Endothelial cell of umbilical vein (primary cell): ENCODE data around the gene MAP4K1. TPM values are rescaled to one million over a fixed set of nuclear protein-coding genes. Genes with fewer than 3 reads are reported as not detected.

Experiments
- BruUV-seq: library from RNA; stranded (reverse); fragments of 400-500 nt; replicated peaks from 2 replicates; lab custom pipeline; 2021; lab: Mats Ljungman, UMichigan
- CTCF ChIA-PET: fragments of 300-600, 350-600 bp; sonication (Branson Sonifier 250); formaldehyde crosslinking; loops from one replicate; lab custom pipeline; 2021; ENCODE audit warnings: antibody characterized with exemption, inconsistent platforms; lab: Charles Lee
- POLR2A ChIA-PET: fragments of 300-600, 350-600 bp; sonication (Branson Sonifier 250); formaldehyde crosslinking; loops from one replicate; lab custom pipeline; 2021; ENCODE audit warnings: antibody characterized with exemption, inconsistent platforms; lab: Charles Lee
- DNase-seq: peaks from one replicate; pipeline ENCODE4 v3.0.0-alpha.2; 2011; ENCODE audit warnings: low read depth, low spot score
- FAIRE-seq: peaks from 2 replicates; lab custom pipeline; 2011; peaks lifted over from hg19 to GRCh38; lab: Jason Lieb, UNC
- H2AFZ ChIP-seq: 2 replicates; pipeline ENCODE4 v1.6.0; 2012; ENCODE audit warnings: low read depth, low read length, control low read depth, inconsistent platforms
- H3K27ac ChIP-seq: 2 replicates; pipeline ENCODE4 v1.5.1; 2011; ENCODE audit warnings: low read depth, mild to moderate bottlenecking, control low read depth, low read length, moderate library complexity; ENCODE audit not compliant: insufficient read depth
- H3K27me3 ChIP-seq, 2 experiments: 2 replicates each; pipeline versions ENCODE4 v1.6.0 to v1.6.1; 2011; ENCODE audit warnings: low read length in 2 of 2, mixed read lengths in 1 of 2; ENCODE audit not compliant: control insufficient read depth in 2 of 2, insufficient read depth in 2 of 2
- H3K36me3 ChIP-seq, 2 experiments: 2 replicates in 1 of 2; 3 replicates in 1 of 2; pipeline ENCODE4 v1.5.1; 2011; ENCODE audit warnings: low read length in 2 of 2, mild to moderate bottlenecking in 1 of 2, moderate library complexity in 1 of 2; ENCODE audit not compliant: control insufficient read depth in 2 of 2, insufficient read depth in 2 of 2; ENCODE audit errors: extremely low read depth in 1 of 2
- H3K4me1 ChIP-seq: 3 replicates; pipeline ENCODE4 v1.5.1; 2011; ENCODE audit warnings: mild to moderate bottlenecking, low read length; ENCODE audit not compliant: control insufficient read depth, insufficient read depth; ENCODE audit errors: extremely low read depth
- H3K4me2 ChIP-seq: 2 replicates; pipeline ENCODE4 v1.6.1; 2011; ENCODE audit warnings: low read length, control low read depth, mixed read lengths; ENCODE audit not compliant: insufficient read depth
- H3K4me3 ChIP-seq, 3 experiments: fragments of 200-600 bp in 1 of 3; sonication (generic), shearing (Covaris generic) in 1 of 3; replicated peaks in 1 of 3; 2 replicates each; pipeline ENCODE4 v1.5.1; 2011 to 2016; ENCODE audit warnings: control low read depth in 3 of 3, low read length in 3 of 3, mild to moderate bottlenecking in 2 of 3, inconsistent platforms in 1 of 3, low read depth in 1 of 3, moderate library complexity in 1 of 3; ENCODE audit not compliant: insufficient read depth in 1 of 3
- H3K79me2 ChIP-seq: 2 replicates; pipeline ENCODE4 v1.6.0; 2012; ENCODE audit warnings: low read length, inconsistent platforms; ENCODE audit not compliant: control insufficient read depth, insufficient read depth
- H3K9ac ChIP-seq: replicated peaks from 2 replicates; pipeline ENCODE3; 2011; ENCODE audit warnings: low read length, control low read depth; ENCODE audit not compliant: insufficient read depth; ENCODE audit errors: extremely low read depth
- H3K9me1 ChIP-seq: replicated peaks from 3 replicates; pipeline ENCODE4 v1.6.0; 2011; ENCODE audit warnings: mild to moderate bottlenecking, low read length; ENCODE audit not compliant: control insufficient read depth, insufficient read depth; ENCODE audit errors: extremely low read depth
- H3K9me3 ChIP-seq: replicated peaks from 2 replicates; pipeline ENCODE4 v1.5.1; 2012; ENCODE audit warnings: low read length, inconsistent platforms; ENCODE audit not compliant: control insufficient read depth, insufficient read depth
- H4K20me1 ChIP-seq: replicated peaks from 2 replicates; pipeline ENCODE3; 2011; ENCODE audit warnings: mild to moderate bottlenecking, low read length; ENCODE audit not compliant: control insufficient read depth, insufficient read depth; ENCODE audit errors: extremely low read depth
- EZH2 ChIP-seq: IDR thresholded peaks from 2 replicates; pipeline ENCODE4 v1.6.1; 2012; ENCODE audit warnings: borderline replicate concordance, low read depth, mild to moderate bottlenecking, moderate library complexity, low read length, inconsistent platforms; ENCODE audit not compliant: severe bottlenecking
- FOS ChIP-seq: IDR thresholded peaks from 2 replicates; pipeline ENCODE4 v1.6.1; 2011; ENCODE audit warnings: mild to moderate bottlenecking, low read length, moderate library complexity, borderline replicate concordance; ENCODE audit not compliant: insufficient read depth
- JUN ChIP-seq: IDR thresholded peaks from 2 replicates; pipeline ENCODE4 v1.6.1; 2011; ENCODE audit warnings: borderline replicate concordance, low read depth; ENCODE audit not compliant: insufficient read length, insufficient read depth
- MYC ChIP-seq: IDR thresholded peaks from one replicate; pipeline ENCODE4 v1.6.1; 2011; ENCODE audit warnings: mild to moderate bottlenecking, low read depth, low read length
- POLR2A ChIP-seq: IDR thresholded peaks from 2 replicates; pipeline ENCODE4 v1.6.1; 2012; ENCODE audit warnings: low read depth, mild to moderate bottlenecking, control low read depth, low read length
- dilution Hi-C: fragments of 300-500 bp; cut with MboI; formaldehyde crosslinking; loops from one replicate; pipeline ENCODE4 v1.15.0; 2019; ENCODE audit warnings: low sequenced_read_pairs; ENCODE audit not compliant: extremely low pct_ligation_motif_present
- intact Hi-C: fragments of 100-400 bp; cut with micrococcal nuclease; formaldehyde crosslinking; loops from one replicate; pipeline ENCODE4 v1.10.0; 2022
- polyA plus RNA-seq, 4 experiments: library from polyadenylated mRNA; depleted of rRNA in 3 of 4; stranded (reverse) in 3 of 4; unstranded in 1 of 4; fragments of >200 nt; gene quantifications; 2 replicates each; pipeline versions ENCODE4 v1.2.1 to v1.2.3, GENCODE V29; 2011 to 2012; ENCODE audit warnings: missing spikeins in 1 of 4
- total RNA-seq: library from RNA; stranded (reverse); gene quantifications from 2 replicates; pipeline ENCODE4 v1.2.3, GENCODE V29; 2021
- TF ChIP-seq, protein P1 (sequence below), 2 donors: IDR thresholded peaks; 1 replicate in 1 of 2; 2 replicates in 1 of 2; pipeline ENCODE4 v1.5.1; 2011; ENCODE audit warnings: low read length in 2 of 2, mild to moderate bottlenecking in 2 of 2, moderate library complexity in 2 of 2, control low read depth in 1 of 2, inconsistent platforms in 1 of 2, low read depth in 1 of 2; ENCODE audit not compliant: insufficient read depth in 1 of 2; ENCODE audit errors: extremely low read depth in 1 of 2
- TF ChIP-seq, protein P2 (sequence below): IDR thresholded peaks from 2 replicates; pipeline ENCODE4 v1.6.1; 2011; ENCODE audit not compliant: insufficient read depth, insufficient read length

Gene MAP4K1
- total and polyA plus RNA-seq, 2 donors (not counting 3 experiments of a cell fraction or from before 2014, with no cell fraction given), result 0.12 to 1.6 TPM

DNA sequence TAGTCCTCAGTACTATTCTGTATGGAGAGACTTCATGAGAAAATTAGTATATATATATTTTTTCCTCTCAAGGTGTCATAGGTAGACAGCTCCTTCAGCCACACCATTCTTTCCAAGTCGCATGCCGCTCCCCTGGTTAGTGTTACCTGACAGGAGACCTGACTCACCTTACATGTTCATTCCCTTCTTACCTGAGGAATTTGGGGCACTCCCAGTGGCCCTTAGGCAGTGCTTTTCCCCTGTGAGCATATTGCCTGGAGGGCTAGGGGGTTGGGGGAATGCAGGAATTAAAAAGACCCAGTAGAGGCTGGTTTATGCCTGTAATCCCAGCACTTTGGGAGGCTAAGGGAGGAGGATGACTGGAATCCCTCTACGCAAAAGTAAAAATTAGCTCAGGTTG, 20.7 kb upstream of the MAP4K1 start:
- intact Hi-C loops, result loop anchor here (10.0 kb wide), 1 partner anchor 404 kb away; no protein-coding TSS in a partner anchor
- POLR2A ChIA-PET, result no interaction called here
- FAIRE-seq, result no peak

More for the DNA sequence above, 20.7 kb upstream of the MAP4K1 start:
- Histone ChIP-seq H3K36me3 (peaks cover 6 to 9% of the 10 kb centered on the region in 2 experiments), H3K4me1 (peaks cover 5% of the 10 kb centered on the region), H3K9me1 (no peaks in the 10 kb centered on the region), H3K4me3 (no peak overlapping the region), H3K27ac (no peak overlapping the region), H4K20me1 (no peaks in the 10 kb centered on the region), H3K9me3 (no peaks in the 10 kb centered on the region), H3K9ac (no peak overlapping the region), H3K4me2 (no peak overlapping the region), H3K79me2 (no peaks in the 10 kb centered on the region), H3K27me3 (no peaks in the 10 kb centered on the region), H2AFZ (no peak overlapping the region)
- no peak for DNase-seq
- TF ChIP-seq JUN (no peak), MYC (no peak), POLR2A (no peak), EZH2 (no peak), FOS (no peak)
- TF ChIP-seq, protein P1, sequence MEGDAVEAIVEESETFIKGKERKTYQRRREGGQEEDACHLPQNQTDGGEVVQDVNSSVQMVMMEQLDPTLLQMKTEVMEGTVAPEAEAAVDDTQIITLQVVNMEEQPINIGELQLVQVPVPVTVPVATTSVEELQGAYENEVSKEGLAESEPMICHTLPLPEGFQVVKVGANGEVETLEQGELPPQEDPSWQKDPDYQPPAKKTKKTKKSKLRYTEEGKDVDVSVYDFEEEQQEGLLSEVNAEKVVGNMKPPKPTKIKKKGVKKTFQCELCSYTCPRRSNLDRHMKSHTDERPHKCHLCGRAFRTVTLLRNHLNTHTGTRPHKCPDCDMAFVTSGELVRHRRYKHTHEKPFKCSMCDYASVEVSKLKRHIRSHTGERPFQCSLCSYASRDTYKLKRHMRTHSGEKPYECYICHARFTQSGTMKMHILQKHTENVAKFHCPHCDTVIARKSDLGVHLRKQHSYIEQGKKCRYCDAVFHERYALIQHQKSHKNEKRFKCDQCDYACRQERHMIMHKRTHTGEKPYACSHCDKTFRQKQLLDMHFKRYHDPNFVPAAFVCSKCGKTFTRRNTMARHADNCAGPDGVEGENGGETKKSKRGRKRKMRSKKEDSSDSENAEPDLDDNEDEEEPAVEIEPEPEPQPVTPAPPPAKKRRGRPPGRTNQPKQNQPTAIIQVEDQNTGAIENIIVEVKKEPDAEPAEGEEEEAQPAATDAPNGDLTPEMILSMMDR (IDR thresholded peaks at IDR 0.05; ENCODE audit: extremely low read depth in 1 of 2, insufficient read depth in 1 of 2, low read depth in 1 of 2, low read length in 2 of 2), result no peak
- TF ChIP-seq, protein P2, sequence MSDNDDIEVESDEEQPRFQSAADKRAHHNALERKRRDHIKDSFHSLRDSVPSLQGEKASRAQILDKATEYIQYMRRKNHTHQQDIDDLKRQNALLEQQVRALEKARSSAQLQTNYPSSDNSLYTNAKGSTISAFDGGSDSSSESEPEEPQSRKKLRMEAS, result no peak
- CTCF ChIA-PET, result interaction anchor here (0.6 to 0.9 kb wide), 2 partner anchors 9 to 236 kb away, joined by 3 to 4 read pairs; partner anchors contain the start of gene ACTN4
- no TSS peak for BruUV-seq
- dilution Hi-C loops, result no loop called here
